Prostate gland (tissue), 2 donors: ENCODE results near the gene OLFM3. TPM values are rescaled to one million over a fixed set of nuclear protein-coding genes. Genes with fewer than 3 reads are reported as not detected.

Experiments used
- DNase-seq: peaks from one replicate; pipeline ENCODE4 v3.0.0-alpha.2; 2019; ENCODE audit warnings: low spot score
- H3K27ac ChIP-seq, 2 donors: fragments of 200-600 bp; sonication (generic); 2 replicates each; pipeline ENCODE4 v1.5.1; 2017 to 2019
- H3K27me3 ChIP-seq: fragments of 200-600 bp; sonication (generic); replicated peaks from 2 replicates; pipeline ENCODE4 v1.5.1; 2019; ENCODE audit not compliant: insufficient read depth
- H3K36me3 ChIP-seq, 2 donors: fragments of 200-600 bp; sonication (generic); 1 replicate in 1 of 2; 2 replicates in 1 of 2; pipeline versions ENCODE4 v1.5.1 to v1.8.1; 2017 to 2019
- H3K4me1 ChIP-seq: fragments of 200-600 bp; sonication (generic); replicated peaks from 2 replicates; pipeline ENCODE4 v1.5.1; 2019
- H3K4me3 ChIP-seq, 2 donors: fragments of 200-600 bp; sonication (generic); 2 replicates each; pipeline ENCODE4 v1.5.1; 2017 to 2019
- H3K9me3 ChIP-seq: fragments of 200-600 bp; sonication (generic); 2 replicates; pipeline ENCODE4 v1.5.1; 2017
- CTCF ChIP-seq, 4 experiments: fragments of 200-600 bp in 2 of 4; fragments of 450-650 bp in 2 of 4; sonication (generic) in 2 of 4; IDR thresholded peaks; 1 replicate in 3 of 4; 2 replicates in 1 of 4; pipeline ENCODE4 v1.5.1; 2016 to 2019; ENCODE audit warnings: antibody characterized with exemption in 4 of 4, mild to moderate bottlenecking in 2 of 4, moderate library complexity in 2 of 4
- POLR2A ChIP-seq: fragments of 450-650 bp; IDR thresholded peaks from one replicate; pipeline ENCODE4 v1.6.1; 2016; ENCODE audit warnings: antibody characterized with exemption, mild to moderate bottlenecking
- POLR2AphosphoS5 ChIP-seq: sonication (generic); formaldehyde crosslinking; IDR thresholded peaks from one replicate; pipeline ENCODE4 v1.6.1; 2017; ENCODE audit warnings: antibody characterized with exemption
- WGBS: methylation state at CpG from one replicate; pipeline ENCODE4 v1.1.5; 2018; 5-methylcytosine and 5-hydroxymethylcytosine counted together
- intact Hi-C: fragments of 100-400 bp; cut with DNase I; formaldehyde crosslinking; loops from one replicate; pipeline ENCODE4 v1.14.2; 2022
- total RNA-seq, 2 donors: library from RNA; depleted of rRNA; stranded (reverse); fragments of >200 nt; gene quantifications; one replicate each; pipeline ENCODE4 v1.1.0, GENCODE V29; 2016

Gene OLFM3
- total RNA-seq, 2 donors from 2014 or later, result not detected

- TF ChIP-seq CTCF (IDR thresholded peaks at IDR 0.05), result no peak
- TF ChIP-seq POLR2AphosphoS5, result no peak
- TF ChIP-seq POLR2A, result no peak
- Histone ChIP-seq H3K27me3 (no peaks in the 10 kb centered on the region), H3K36me3 (no peaks in the 10 kb centered on the region), H3K4me1 (no peaks in the 10 kb centered on the region), H3K27ac (no peak overlapping the region), H3K9me3 (no peaks in the 10 kb centered on the region), H3K4me3 (no peak overlapping the region)
- WGBS, result 98% methylated on average over 1 of the region's 1 CpG
- no peak for DNase-seq
- intact Hi-C loops, result no loop called here
These were observed 123.1 kb downstream of the OLFM3 start for GRCh38 chr1:101873672-101874071.

DNA sequence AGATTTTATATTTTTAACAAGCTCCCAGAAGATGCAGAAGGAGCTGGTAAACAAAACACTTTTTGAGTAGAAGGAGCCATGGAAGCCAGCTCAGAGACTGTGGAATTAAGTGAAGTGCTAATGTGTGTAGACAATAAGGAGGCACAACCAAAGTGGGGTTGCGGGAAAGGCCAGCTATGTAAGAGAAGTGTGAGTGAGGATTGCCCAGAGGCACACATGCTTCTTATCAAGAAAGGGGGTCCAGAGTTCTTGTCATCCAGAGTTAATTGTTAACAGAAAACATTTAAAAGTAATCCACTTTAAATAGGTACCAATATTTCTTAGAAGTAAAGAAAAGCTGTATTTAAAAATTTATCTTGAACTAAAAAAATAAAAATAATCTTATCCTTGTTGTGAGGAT lies 136.8 kb downstream of the OLFM3 start:
- Histone ChIP-seq H3K4me1 (no peaks in the 10 kb centered on the region), H3K4me3 (no peak overlapping the region), H3K27ac (no peak overlapping the region), H3K27me3 (no peaks in the 10 kb centered on the region), H3K36me3 (no peaks in the 10 kb centered on the region), H3K9me3 (no peaks in the 10 kb centered on the region)
- no peak for DNase-seq
- no peak for TF ChIP-seq POLR2A
- no peak for TF ChIP-seq POLR2AphosphoS5
- no peak for TF ChIP-seq CTCF (IDR thresholded peaks at IDR 0.05)
- intact Hi-C loops, result no loop called here
- WGBS, result 79% methylated on average over 1 of the region's 1 CpG

GRCh38 chr1:101854271-101854670 lies 142.5 kb downstream of the OLFM3 start:
- Histone ChIP-seq H3K27ac (no peak overlapping the region), H3K9me3 (no peaks in the 10 kb centered on the region), H3K27me3 (no peaks in the 10 kb centered on the region), H3K36me3 (no peaks in the 10 kb centered on the region), H3K4me1 (no peaks in the 10 kb centered on the region), H3K4me3 (no peak overlapping the region)
- DNase-seq, result no peak
- intact Hi-C loops, result no loop called here
- TF ChIP-seq POLR2A, result no peak
- TF ChIP-seq CTCF (IDR thresholded peaks at IDR 0.05), result no peak
- WGBS, result 86% methylated on average over 3 of the region's 3 CpGs

DNA sequence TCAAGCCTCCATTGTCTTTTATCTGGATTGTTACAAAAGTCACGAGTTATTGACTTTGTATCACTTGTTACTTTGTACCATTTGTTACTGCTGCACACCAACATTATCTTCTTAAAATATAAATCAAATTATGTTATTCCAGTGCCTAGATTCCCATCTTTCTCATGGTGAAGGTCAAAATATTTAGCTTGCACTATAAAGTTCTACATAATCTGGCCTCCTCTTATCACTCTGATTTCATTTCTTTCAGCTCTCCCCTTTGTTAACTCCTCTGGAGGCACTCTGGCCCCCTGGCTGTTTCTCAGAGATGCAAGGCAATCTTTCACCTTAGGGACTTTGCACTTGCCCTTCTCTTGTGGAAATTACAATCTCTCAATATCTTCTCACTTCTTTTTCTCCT lies 143.8 kb downstream of the OLFM3 start:
- Histone ChIP-seq H3K9me3 (no peaks in the 10 kb centered on the region), H3K27ac (no peak overlapping the region), H3K27me3 (no peaks in the 10 kb centered on the region), H3K36me3 (no peaks in the 10 kb centered on the region), H3K4me1 (no peaks in the 10 kb centered on the region), H3K4me3 (no peak overlapping the region)
- no peak for DNase-seq
- intact Hi-C loops, result no loop called here
- TF ChIP-seq CTCF (IDR thresholded peaks at IDR 0.05), result no peak
- WGBS, result 91% methylated on average over 1 of the region's 1 CpG

DNA sequence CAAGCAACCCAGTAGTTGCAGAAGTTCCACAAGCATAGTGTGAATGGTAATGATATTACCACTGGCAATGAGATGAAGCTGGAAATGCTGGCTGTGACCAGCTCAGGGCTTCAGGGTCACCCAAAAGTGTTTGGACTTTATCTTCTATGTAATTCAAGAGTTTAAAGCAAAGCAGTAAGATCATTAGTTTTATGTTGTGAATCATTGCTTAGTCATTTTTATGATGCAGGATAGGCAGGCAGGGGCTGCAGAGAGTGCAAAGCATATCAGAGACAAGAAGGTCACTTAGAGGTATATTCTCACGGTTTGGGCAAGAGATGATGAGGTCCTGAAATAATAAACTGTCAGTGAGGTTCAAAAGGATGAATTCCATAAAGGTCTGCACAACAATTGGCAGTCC lies 147.4 kb downstream of the OLFM3 start:
- no peak overlapping the region for H3K27ac ChIP-seq
- 28% methylated on average over 1 of the region's 1 CpG for WGBS

More for the DNA sequence above, 147.4 kb downstream of the OLFM3 start:
- Histone ChIP-seq H3K36me3 (no peaks in the 10 kb centered on the region), H3K4me1 (no peaks in the 10 kb centered on the region), H3K27me3 (peaks cover 2% of the 10 kb centered on the region), H3K4me3 (no peak overlapping the region), H3K9me3 (no peaks in the 10 kb centered on the region)
- DNase-seq, result no peak
- intact Hi-C loops, result no loop called here
- TF ChIP-seq POLR2AphosphoS5 (no peak), CTCF (IDR thresholded peaks at IDR 0.05) (no peak)
